Gastroesophageal sphincter (tissue), 3 donors: ENCODE data around the gene SH3RF3.

Experiments
- CTCF ChIP-seq, 4 experiments: fragments of 200-600 bp in 2 of 4; fragments of 450-650 bp in 2 of 4; sonication (generic) in 1 of 4; IDR thresholded peaks; one replicate each; pipeline ENCODE4 v1.5.1; 2017 to 2019; ENCODE audit warnings: antibody characterized with exemption in 4 of 4, mild to moderate bottlenecking in 2 of 4, moderate library complexity in 2 of 4
- POLR2A ChIP-seq, 2 donors: fragments of 450-650 bp; IDR thresholded peaks; one replicate each; pipeline ENCODE4 v1.6.1; 2017; ENCODE audit warnings: antibody characterized with exemption in 2 of 2, mild to moderate bottlenecking in 2 of 2, moderate library complexity in 1 of 2
- POLR2AphosphoS5 ChIP-seq: sonication (generic); formaldehyde crosslinking; IDR thresholded peaks from one replicate; pipeline ENCODE4 v1.6.1; 2017; ENCODE audit warnings: antibody characterized with exemption

- TF ChIP-seq POLR2A (IDR thresholded peaks at IDR 0.05) (no peak), CTCF (IDR thresholded peaks at IDR 0.05) (no peak), POLR2AphosphoS5 (no peak)
Observed at GRCh38 chr2:109289504-109290222, 160.7 kb downstream of the SH3RF3 start.
